ENCODE results near the gene LAMC2. TPM values are rescaled to one million over a fixed set of nuclear protein-coding genes. Genes with fewer than 3 reads are reported as not detected.

LAMC2 gene
- total RNA-seq, 4 donors from 2014 or later = 9.4 to 17.4 (median 15.9) TPM

DNA sequence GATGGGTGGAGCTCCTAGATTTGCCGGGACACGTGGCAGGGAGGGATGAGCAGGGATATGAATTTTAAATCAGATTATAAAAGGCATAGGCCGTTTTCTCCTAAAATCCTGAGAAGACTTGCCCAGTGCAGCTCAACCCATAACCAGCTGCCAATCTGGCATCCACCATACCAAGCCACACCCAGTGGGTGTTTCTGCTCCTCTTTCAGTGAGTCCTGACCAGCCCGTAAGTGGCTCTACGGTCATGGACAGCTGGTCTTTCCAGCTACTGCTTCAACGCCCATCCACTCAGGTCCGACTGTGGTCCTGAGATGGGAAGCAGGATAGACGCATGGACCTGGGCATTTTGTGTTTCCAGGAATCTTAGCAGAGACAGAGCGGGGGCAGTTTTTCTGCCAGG lies 107.2 kb downstream of the LAMC2 start:
- WGBS, 2 donors = 68 to 72% methylated on average over 4 to 7 of the region's 9 CpGs
- no peaks in the 10 kb centered on the region for H3K27me3 ChIP-seq
- no peaks in the 10 kb centered on the region for H3K36me3 ChIP-seq
- no peak overlapping the region for H3K4me3 ChIP-seq
- intact Hi-C loops (cut with DNase I) = no loop called here
- DNase-seq = no peak
- TF ChIP-seq, protein P1, sequence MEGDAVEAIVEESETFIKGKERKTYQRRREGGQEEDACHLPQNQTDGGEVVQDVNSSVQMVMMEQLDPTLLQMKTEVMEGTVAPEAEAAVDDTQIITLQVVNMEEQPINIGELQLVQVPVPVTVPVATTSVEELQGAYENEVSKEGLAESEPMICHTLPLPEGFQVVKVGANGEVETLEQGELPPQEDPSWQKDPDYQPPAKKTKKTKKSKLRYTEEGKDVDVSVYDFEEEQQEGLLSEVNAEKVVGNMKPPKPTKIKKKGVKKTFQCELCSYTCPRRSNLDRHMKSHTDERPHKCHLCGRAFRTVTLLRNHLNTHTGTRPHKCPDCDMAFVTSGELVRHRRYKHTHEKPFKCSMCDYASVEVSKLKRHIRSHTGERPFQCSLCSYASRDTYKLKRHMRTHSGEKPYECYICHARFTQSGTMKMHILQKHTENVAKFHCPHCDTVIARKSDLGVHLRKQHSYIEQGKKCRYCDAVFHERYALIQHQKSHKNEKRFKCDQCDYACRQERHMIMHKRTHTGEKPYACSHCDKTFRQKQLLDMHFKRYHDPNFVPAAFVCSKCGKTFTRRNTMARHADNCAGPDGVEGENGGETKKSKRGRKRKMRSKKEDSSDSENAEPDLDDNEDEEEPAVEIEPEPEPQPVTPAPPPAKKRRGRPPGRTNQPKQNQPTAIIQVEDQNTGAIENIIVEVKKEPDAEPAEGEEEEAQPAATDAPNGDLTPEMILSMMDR (IDR thresholded peaks at IDR 0.05) = no peak
- no peak for TF ChIP-seq POLR2A (IDR thresholded peaks at IDR 0.05)
- H3K4me1 ChIP-seq = peaks cover 7 to 23% (median 11%) of the 10 kb centered on the region in 3 donors
- H3K9me3 ChIP-seq = no peaks in the 10 kb centered on the region
- no peak overlapping the region for H3K27ac ChIP-seq

DNA sequence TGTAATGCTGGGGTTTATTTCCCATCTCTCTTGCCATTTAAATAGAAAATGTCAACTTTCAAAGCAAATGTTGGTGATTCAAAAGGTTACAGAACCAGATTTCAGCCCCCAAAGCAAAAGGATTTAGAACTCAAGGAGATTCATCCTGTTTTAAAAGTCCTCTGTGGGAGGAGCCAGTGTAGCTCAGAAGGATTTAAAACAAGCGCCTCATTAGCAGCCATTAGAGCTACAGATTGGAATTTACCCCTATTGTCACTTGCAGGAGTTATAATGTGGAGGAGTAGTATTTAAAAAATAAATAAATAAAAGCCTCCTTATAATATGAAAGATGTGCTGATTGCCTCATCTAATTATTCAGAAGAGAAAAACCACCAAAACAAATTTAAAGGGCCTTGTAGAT lies 107.8 kb downstream of the LAMC2 start:
- Histone ChIP-seq H3K4me1 (peaks cover 7 to 23% (median 11%) of the 10 kb centered on the region in 3 donors), H3K9me3 (no peaks in the 10 kb centered on the region), H3K4me3 (no peak overlapping the region), H3K36me3 (no peaks in the 10 kb centered on the region), H3K27me3 (no peaks in the 10 kb centered on the region), H3K27ac (no peak overlapping the region)
- TF ChIP-seq, protein P1 (IDR thresholded peaks at IDR 0.05) = no peak
- no peak for TF ChIP-seq POLR2A (IDR thresholded peaks at IDR 0.05)
- no peak for DNase-seq
- intact Hi-C loops (cut with DNase I) = no loop called here
- 79 to 91% methylated on average over 1 of the region's 1 CpG for WGBS, 2 donors

Other genes with a start within 250 kb of the LAMC2 start
- gene SHCBP1L, start 233.1 kb upstream of the LAMC2 start, total RNA-seq = under 1 TPM in 1 of 4 donors, not detected in 3; 0.40 TPM
- 100 to 1,000 TPM in 1 of 4 donors, 10 to 100 TPM in 3; 26.3 to 275 (median 60.0) TPM for gene LAMC1, start 162.8 kb upstream of the LAMC2 start, total RNA-seq
- 1 to 10 TPM in 1 of 4 donors, under 1 TPM in 2, not detected in 1; 0.18 to 1.1 (median 0.26) TPM for gene NMNAT2, start 232.1 kb downstream of the LAMC2 start, total RNA-seq

Measured in esophagus squamous epithelium (tissue), 5 donors.